HG03439 (cell line): Measurements from ENCODE around the gene UBE2C.
"Not testable (repeated sequence)": the region's sequence is repeated elsewhere in the genome, so short reads cannot be mapped to it uniquely, and the experiment has no call there.

Experiments used
- ATAC-seq: cut with Tn5 transposase; IDR thresholded peaks from one replicate; pipeline ENCODE4 v1.9.1; 2021; ENCODE audit warnings: mild to moderate bottlenecking, moderate library complexity; ENCODE audit not compliant: unreplicated experiment

Gene UBE2C

GRCh38 chr20:45797510-45797909 is 14.9 kb upstream of the UBE2C start:
- not testable (repeated sequence) for ATAC-seq

- ATAC-seq, result not testable (repeated sequence)
These were observed 14.5 kb upstream of the UBE2C start for GRCh38 chr20:45797955-45798354.

- no peak for ATAC-seq
These were observed 13.4 kb upstream of the UBE2C start for GRCh38 chr20:45798935-45799642.

- no peak for ATAC-seq
These were observed 10.6 kb upstream of the UBE2C start for GRCh38 chr20:45801851-45802250.

GRCh38 chr20:45810191-45810970 is 2.1 kb upstream of the UBE2C start:
- ATAC-seq, result no peak

- ATAC-seq, result peak; percentile 16
These were observed 529 bp downstream of the UBE2C start for GRCh38 chr20:45813006-45813340.

- ATAC-seq, result no peak
These were observed 1.0 kb downstream of the UBE2C start for GRCh38 chr20:45813489-45813888.

- ATAC-seq, result no peak
These were observed 1.9 kb downstream of the UBE2C start for GRCh38 chr20:45814314-45814713.

GRCh38 chr20:45816951-45817350 is 4.5 kb downstream of the UBE2C start:
- ATAC-seq, result no peak

GRCh38 chr20:45817376-45818194 is 5.1 kb downstream of the UBE2C start:
- no peak for ATAC-seq

- no peak for ATAC-seq
These were observed 5.8 kb downstream of the UBE2C start for GRCh38 chr20:45818239-45818638.

GRCh38 chr20:45819466-45819865 is 7.0 kb downstream of the UBE2C start:
- no peak for ATAC-seq

GRCh38 chr20:45821947-45822346 is 9.5 kb downstream of the UBE2C start:
- ATAC-seq, result no peak

GRCh38 chr20:45822857-45823256 is 10.4 kb downstream of the UBE2C start:
- no peak for ATAC-seq

- ATAC-seq, result no peak
These were observed 11.7 kb downstream of the UBE2C start for GRCh38 chr20:45823949-45824835.

- ATAC-seq, result no peak
These were observed 14.1 kb downstream of the UBE2C start for GRCh38 chr20:45826381-45827019.

- ATAC-seq, result no peak
These were observed 14.7 kb downstream of the UBE2C start, which contains the start of gene TNNC2 for GRCh38 chr20:45827030-45827652. TSS of gene TNNC2 (minus strand) at chr20:45827312. CDS start at chr20:45827248, 64 bp downstream.

- no peak for ATAC-seq
These were observed 15.3 kb downstream of the UBE2C start for GRCh38 chr20:45827712-45828111.

- ATAC-seq, result no peak
These were observed 16.1 kb downstream of the UBE2C start for GRCh38 chr20:45828589-45828988.
